Measurements from ENCODE around the gene OR7G3.

Gene OR7G3

GRCh38 chr19:9126900-9127405, at the start of gene OR7G3:
Gene OR7G3 (minus strand): TSS chr19:9126950. CDS start chr19:9126950, 0 bp downstream.
- no peaks in the 10 kb centered on the region for H3K4me1 ChIP-seq (ENCODE audit: control insufficient read depth in 5 of 5, insufficient read depth in 5 of 5, low read length in 5 of 5)
- no peak within 1 kb of the TSS for H3K27ac ChIP-seq (ENCODE audit: low read depth, low read length)
- peaks cover 0 to 5% (median 0%) of the 10 kb centered on the region in 5 donors for H3K27me3 ChIP-seq (ENCODE audit: control insufficient read depth in 5 of 5, insufficient read depth in 4 of 5, low read length in 5 of 5)
- H3K9ac ChIP-seq (ENCODE audit: low read length in 5 of 5): no peak within 1 kb of the TSS
- H3K36me3 ChIP-seq (ENCODE audit: control insufficient read depth in 5 of 5, insufficient read depth in 5 of 5, low read length in 5 of 5): no peaks in the 10 kb centered on the region
- H3K4me3 ChIP-seq (ENCODE audit: low read depth in 1 of 5, low read length in 5 of 5): no peak within 1 kb of the TSS
- H3K9me3 ChIP-seq (ENCODE audit: control insufficient read depth in 5 of 5, low read length in 5 of 5): no peaks in the 10 kb centered on the region

DNA sequence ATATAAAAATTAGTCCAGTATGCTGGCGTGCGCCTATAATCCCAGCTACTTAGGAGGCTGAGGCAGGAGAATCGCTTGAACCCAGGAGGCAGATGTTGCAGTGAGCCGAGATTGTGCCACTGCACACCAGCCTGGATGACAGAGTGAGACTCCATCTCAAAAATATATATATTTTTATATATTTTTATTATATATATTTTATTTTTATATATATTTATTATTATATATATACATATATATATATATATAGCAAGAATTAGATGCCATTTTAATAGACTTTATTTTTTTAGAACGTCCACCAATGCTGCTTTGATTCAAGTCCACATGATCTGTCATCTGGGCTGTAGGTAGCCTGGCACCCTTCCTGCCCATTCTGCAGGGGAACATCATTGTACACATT, 48.6 kb upstream of the OR7G3 start:
- no peak overlapping the region for H3K4me3 ChIP-seq (ENCODE audit: low read depth in 1 of 5, low read length in 5 of 5)
- H3K27me3 ChIP-seq (ENCODE audit: control insufficient read depth in 5 of 5, insufficient read depth in 4 of 5, low read length in 5 of 5): peaks cover 0 to 2% (median 0%) of the 10 kb centered on the region in 5 donors
- H3K9me3 ChIP-seq (ENCODE audit: control insufficient read depth in 5 of 5, low read length in 5 of 5): no peaks in the 10 kb centered on the region
- no peak overlapping the region for H3K27ac ChIP-seq (ENCODE audit: low read depth, low read length)
- H3K4me1 ChIP-seq (ENCODE audit: control insufficient read depth in 5 of 5, insufficient read depth in 5 of 5, low read length in 5 of 5): peaks cover 5 to 17% (median 13%) of the 10 kb centered on the region in 5 donors
- no peaks in the 10 kb centered on the region for H3K36me3 ChIP-seq (ENCODE audit: control insufficient read depth in 5 of 5, insufficient read depth in 5 of 5, low read length in 5 of 5)
- no peak overlapping the region for H3K9ac ChIP-seq (ENCODE audit: low read length in 5 of 5)

- H3K9ac ChIP-seq (ENCODE audit: low read length in 5 of 5): peak overlapping the region in 1 of 5 donors; percentile 46
- H3K4me3 ChIP-seq (ENCODE audit: low read depth in 1 of 5, low read length in 5 of 5): peak overlapping the region in 1 of 5 donors; percentile 15
- H3K36me3 ChIP-seq (ENCODE audit: control insufficient read depth in 5 of 5, insufficient read depth in 5 of 5, low read length in 5 of 5): peaks cover 0 to 7% (median 3%) of the 10 kb centered on the region in 5 donors
- peaks cover 0 to 2% (median 0%) of the 10 kb centered on the region in 5 donors for H3K27me3 ChIP-seq (ENCODE audit: control insufficient read depth in 5 of 5, insufficient read depth in 4 of 5, low read length in 5 of 5)
- no peaks in the 10 kb centered on the region for H3K9me3 ChIP-seq (ENCODE audit: control insufficient read depth in 5 of 5, low read length in 5 of 5)
- H3K4me1 ChIP-seq (ENCODE audit: control insufficient read depth in 5 of 5, insufficient read depth in 5 of 5, low read length in 5 of 5): peaks cover 5 to 27% (median 14%) of the 10 kb centered on the region in 5 donors
- H3K27ac ChIP-seq (ENCODE audit: low read depth, low read length): peak overlapping the region; percentile 50
Measured at GRCh38 chr19:9171393-9171991, 44.7 kb upstream of the OR7G3 start.

GRCh38 chr19:9166846-9167245, 40.1 kb upstream of the OR7G3 start:
- H3K36me3 ChIP-seq (ENCODE audit: control insufficient read depth in 5 of 5, insufficient read depth in 5 of 5, low read length in 5 of 5): peaks cover 0 to 32% (median 20%) of the 10 kb centered on the region in 5 donors
- peaks cover 5 to 21% (median 12%) of the 10 kb centered on the region in 5 donors for H3K4me1 ChIP-seq (ENCODE audit: control insufficient read depth in 5 of 5, insufficient read depth in 5 of 5, low read length in 5 of 5)
- H3K27ac ChIP-seq (ENCODE audit: low read depth, low read length): no peak overlapping the region
- H3K4me3 ChIP-seq (ENCODE audit: low read depth in 1 of 5, low read length in 5 of 5): no peak overlapping the region
- peaks cover 0 to 2% (median 0%) of the 10 kb centered on the region in 5 donors for H3K27me3 ChIP-seq (ENCODE audit: control insufficient read depth in 5 of 5, insufficient read depth in 4 of 5, low read length in 5 of 5)
- H3K9me3 ChIP-seq (ENCODE audit: control insufficient read depth in 5 of 5, low read length in 5 of 5): no peaks in the 10 kb centered on the region
- no peak overlapping the region for H3K9ac ChIP-seq (ENCODE audit: low read length in 5 of 5)

GRCh38 chr19:9165261-9165660, 38.5 kb upstream of the OR7G3 start:
- H3K9me3 ChIP-seq (ENCODE audit: control insufficient read depth in 5 of 5, low read length in 5 of 5): peaks cover 3 to 10% (median 5%) of the 10 kb centered on the region in 5 donors
- peaks cover 0 to 10% (median 4%) of the 10 kb centered on the region in 5 donors for H3K4me1 ChIP-seq (ENCODE audit: control insufficient read depth in 5 of 5, insufficient read depth in 5 of 5, low read length in 5 of 5)
- no peak overlapping the region for H3K4me3 ChIP-seq (ENCODE audit: low read depth in 1 of 5, low read length in 5 of 5)
- H3K27me3 ChIP-seq (ENCODE audit: control insufficient read depth in 5 of 5, insufficient read depth in 4 of 5, low read length in 5 of 5): peaks cover 0 to 7% (median 0%) of the 10 kb centered on the region in 5 donors
- H3K9ac ChIP-seq (ENCODE audit: low read length in 5 of 5): no peak overlapping the region
- peaks cover 0 to 48% (median 36%) of the 10 kb centered on the region in 5 donors for H3K36me3 ChIP-seq (ENCODE audit: control insufficient read depth in 5 of 5, insufficient read depth in 5 of 5, low read length in 5 of 5)
- H3K27ac ChIP-seq (ENCODE audit: low read depth, low read length): no peak overlapping the region

GRCh38 chr19:9161427-9161826, 34.7 kb upstream of the OR7G3 start:
- peaks cover 3 to 11% (median 5%) of the 10 kb centered on the region in 5 donors for H3K9me3 ChIP-seq (ENCODE audit: control insufficient read depth in 5 of 5, low read length in 5 of 5)
- peaks cover 0 to 11% (median 0%) of the 10 kb centered on the region in 5 donors for H3K4me1 ChIP-seq (ENCODE audit: control insufficient read depth in 5 of 5, insufficient read depth in 5 of 5, low read length in 5 of 5)
- H3K9ac ChIP-seq (ENCODE audit: low read length in 5 of 5): no peak overlapping the region
- H3K36me3 ChIP-seq (ENCODE audit: control insufficient read depth in 5 of 5, insufficient read depth in 5 of 5, low read length in 5 of 5): peaks cover 5 to 79% (median 71%) of the 10 kb centered on the region in 5 donors
- peak overlapping the region in 2 of 5 donors; percentile 17 to 30 for H3K4me3 ChIP-seq (ENCODE audit: low read depth in 1 of 5, low read length in 5 of 5)
- no peak overlapping the region for H3K27ac ChIP-seq (ENCODE audit: low read depth, low read length)
- peaks cover 0 to 7% (median 0%) of the 10 kb centered on the region in 5 donors for H3K27me3 ChIP-seq (ENCODE audit: control insufficient read depth in 5 of 5, insufficient read depth in 4 of 5, low read length in 5 of 5)

GRCh38 chr19:9159891-9160290, 33.1 kb upstream of the OR7G3 start:
- Histone ChIP-seq H3K27ac (ENCODE audit: low read depth, low read length) (no peak overlapping the region), H3K4me3 (ENCODE audit: low read depth in 1 of 5, low read length in 5 of 5) (no peak overlapping the region), H3K9me3 (ENCODE audit: control insufficient read depth in 5 of 5, low read length in 5 of 5) (peaks cover 3 to 13% (median 10%) of the 10 kb centered on the region in 5 donors), H3K9ac (ENCODE audit: low read length in 5 of 5) (peak overlapping the region in 1 of 5 donors; percentile 95), H3K27me3 (ENCODE audit: control insufficient read depth in 5 of 5, insufficient read depth in 4 of 5, low read length in 5 of 5) (peaks cover 0 to 7% (median 0%) of the 10 kb centered on the region in 5 donors), H3K4me1 (ENCODE audit: control insufficient read depth in 5 of 5, insufficient read depth in 5 of 5, low read length in 5 of 5) (peaks cover 0 to 11% (median 0%) of the 10 kb centered on the region in 5 donors), H3K36me3 (ENCODE audit: control insufficient read depth in 5 of 5, insufficient read depth in 5 of 5, low read length in 5 of 5) (peaks cover 5 to 88% (median 76%) of the 10 kb centered on the region in 5 donors)

- H3K36me3 ChIP-seq (ENCODE audit: control insufficient read depth in 5 of 5, insufficient read depth in 5 of 5, low read length in 5 of 5): peaks cover 5 to 69% (median 57%) of the 10 kb centered on the region in 5 donors
Measured at GRCh38 chr19:9156304-9156703, 29.6 kb upstream of the OR7G3 start.

GRCh38 chr19:9155591-9155990, 28.8 kb upstream of the OR7G3 start:
- Histone ChIP-seq H3K27ac (ENCODE audit: low read depth, low read length) (no peak overlapping the region), H3K4me1 (ENCODE audit: control insufficient read depth in 5 of 5, insufficient read depth in 5 of 5, low read length in 5 of 5) (peaks cover 0 to 5% (median 0%) of the 10 kb centered on the region in 5 donors), H3K9ac (ENCODE audit: low read length in 5 of 5) (no peak overlapping the region), H3K9me3 (ENCODE audit: control insufficient read depth in 5 of 5, low read length in 5 of 5) (peaks cover under 1 to 14% (median 7%) of the 10 kb centered on the region in 5 donors), H3K4me3 (ENCODE audit: low read depth in 1 of 5, low read length in 5 of 5) (no peak overlapping the region), H3K27me3 (ENCODE audit: control insufficient read depth in 5 of 5, insufficient read depth in 4 of 5, low read length in 5 of 5) (peaks cover 0 to 3% (median 0%) of the 10 kb centered on the region in 5 donors), H3K36me3 (ENCODE audit: control insufficient read depth in 5 of 5, insufficient read depth in 5 of 5, low read length in 5 of 5) (peaks cover 5 to 62% (median 50%) of the 10 kb centered on the region in 5 donors)

More at GRCh38 chr19:9156304-9156703, 29.6 kb upstream of the OR7G3 start:
- H3K27ac ChIP-seq (ENCODE audit: low read depth, low read length): no peak overlapping the region
- H3K4me1 ChIP-seq (ENCODE audit: control insufficient read depth in 5 of 5, insufficient read depth in 5 of 5, low read length in 5 of 5): peaks cover 0 to 11% (median 0%) of the 10 kb centered on the region in 5 donors
- H3K4me3 ChIP-seq (ENCODE audit: low read depth in 1 of 5, low read length in 5 of 5): no peak overlapping the region
- H3K27me3 ChIP-seq (ENCODE audit: control insufficient read depth in 5 of 5, insufficient read depth in 4 of 5, low read length in 5 of 5): peaks cover 0 to 7% (median 0%) of the 10 kb centered on the region in 5 donors
- peaks cover 4 to 16% (median 10%) of the 10 kb centered on the region in 5 donors for H3K9me3 ChIP-seq (ENCODE audit: control insufficient read depth in 5 of 5, low read length in 5 of 5)
- H3K9ac ChIP-seq (ENCODE audit: low read length in 5 of 5): no peak overlapping the region

DNA sequence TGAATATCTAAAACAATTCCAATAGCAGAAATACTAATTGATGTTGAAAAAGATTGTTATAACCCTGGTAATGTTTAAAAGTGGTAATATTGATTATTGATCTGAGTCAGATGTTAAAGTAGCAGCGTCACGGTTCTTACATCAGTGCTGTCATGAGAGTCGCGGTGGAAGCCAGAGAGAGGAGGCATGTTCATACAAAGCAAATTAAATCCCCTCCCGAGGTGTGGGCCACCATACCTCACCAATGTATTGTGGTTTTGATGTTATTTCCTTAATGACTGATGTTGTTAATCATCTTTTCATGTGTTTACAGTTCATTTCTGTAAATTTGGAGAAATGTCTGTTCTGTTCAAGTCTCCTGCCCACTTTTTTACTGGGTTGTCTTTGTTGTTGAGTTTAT, 24.6 kb upstream of the OR7G3 start:
- Histone ChIP-seq H3K36me3 (ENCODE audit: control insufficient read depth in 5 of 5, insufficient read depth in 5 of 5, low read length in 5 of 5) (peaks cover 0 to 30% (median 16%) of the 10 kb centered on the region in 5 donors), H3K9ac (ENCODE audit: low read length in 5 of 5) (no peak overlapping the region)

More for the DNA sequence above, 24.6 kb upstream of the OR7G3 start:
- Histone ChIP-seq H3K4me3 (ENCODE audit: low read depth in 1 of 5, low read length in 5 of 5) (no peak overlapping the region), H3K27me3 (ENCODE audit: control insufficient read depth in 5 of 5, insufficient read depth in 4 of 5, low read length in 5 of 5) (no peaks in the 10 kb centered on the region), H3K27ac (ENCODE audit: low read depth, low read length) (no peak overlapping the region), H3K9me3 (ENCODE audit: control insufficient read depth in 5 of 5, low read length in 5 of 5) (peaks cover 0 to 11% (median 7%) of the 10 kb centered on the region in 5 donors), H3K4me1 (ENCODE audit: control insufficient read depth in 5 of 5, insufficient read depth in 5 of 5, low read length in 5 of 5) (peaks cover 0 to 6% (median 0%) of the 10 kb centered on the region in 5 donors)

All from subcutaneous abdominal adipose tissue (tissue), 5 donors.